GM21717 (cell line): ENCODE data around the gene CAND2.

ENCODE experiments used
- ATAC-seq: cut with Tn5 transposase; IDR thresholded peaks from one replicate; pipeline ENCODE4 v1.9.1; 2021; ENCODE audit warnings: mild to moderate bottlenecking, moderate library complexity; ENCODE audit not compliant: unreplicated experiment

CAND2 gene

GRCh38 chr3:12799525-12800440 is 3.3 kb downstream of the CAND2 start:
- ATAC-seq, result no peak

- ATAC-seq, result no peak
Measured at GRCh38 chr3:12803371-12803770, 6.9 kb downstream of the CAND2 start.

- no peak for ATAC-seq
Measured at GRCh38 chr3:12807066-12807465, 10.6 kb downstream of the CAND2 start.

- ATAC-seq, result no peak
Measured at GRCh38 chr3:12807601-12808359, 11.3 kb downstream of the CAND2 start.

GRCh38 chr3:12808587-12808986 is 12.1 kb downstream of the CAND2 start:
- ATAC-seq, result no peak

GRCh38 chr3:12809001-12809400 is 12.5 kb downstream of the CAND2 start:
- no peak for ATAC-seq

- ATAC-seq, result no peak
Measured at GRCh38 chr3:12809435-12809834, 13.0 kb downstream of the CAND2 start.

GRCh38 chr3:12810013-12810780 is 13.7 kb downstream of the CAND2 start:
- ATAC-seq, result peak; percentile 98

GRCh38 chr3:12810961-12811360 is 14.5 kb downstream of the CAND2 start:
- ATAC-seq, result no peak

GRCh38 chr3:12812812-12813211 is 16.3 kb downstream of the CAND2 start:
- no peak for ATAC-seq

GRCh38 chr3:12813967-12814366 is 17.5 kb downstream of the CAND2 start:
- ATAC-seq, result no peak

GRCh38 chr3:12815078-12815477 is 18.6 kb downstream of the CAND2 start:
- no peak for ATAC-seq

- no peak for ATAC-seq
Measured at GRCh38 chr3:12815719-12816118, 19.2 kb downstream of the CAND2 start.

- no peak for ATAC-seq
Measured at GRCh38 chr3:12816521-12817342, 20.3 kb downstream of the CAND2 start.

GRCh38 chr3:12817343-12817710 is 20.8 kb downstream of the CAND2 start:
- no peak for ATAC-seq

GRCh38 chr3:12818273-12818672 is 21.8 kb downstream of the CAND2 start:
- ATAC-seq, result no peak

- no peak for ATAC-seq
Measured at GRCh38 chr3:12818773-12819172, 22.3 kb downstream of the CAND2 start.

- ATAC-seq, result no peak
Measured at GRCh38 chr3:12822725-12823373, 26.4 kb downstream of the CAND2 start.

- ATAC-seq, result no peak
Measured at GRCh38 chr3:12824299-12824698, 27.8 kb downstream of the CAND2 start.

GRCh38 chr3:12825156-12825555 is 28.7 kb downstream of the CAND2 start:
- no peak for ATAC-seq
